Suppressor macrophage treated with lipopolysaccharide for 1 hour (primary cell): ENCODE results near the gene NPTX2.

Experiments
- DNase-seq, 3 donors: peaks; one replicate each; pipeline ENCODE4 v3.0.0-alpha.2; 2020 to 2022

Gene NPTX2

DNA sequence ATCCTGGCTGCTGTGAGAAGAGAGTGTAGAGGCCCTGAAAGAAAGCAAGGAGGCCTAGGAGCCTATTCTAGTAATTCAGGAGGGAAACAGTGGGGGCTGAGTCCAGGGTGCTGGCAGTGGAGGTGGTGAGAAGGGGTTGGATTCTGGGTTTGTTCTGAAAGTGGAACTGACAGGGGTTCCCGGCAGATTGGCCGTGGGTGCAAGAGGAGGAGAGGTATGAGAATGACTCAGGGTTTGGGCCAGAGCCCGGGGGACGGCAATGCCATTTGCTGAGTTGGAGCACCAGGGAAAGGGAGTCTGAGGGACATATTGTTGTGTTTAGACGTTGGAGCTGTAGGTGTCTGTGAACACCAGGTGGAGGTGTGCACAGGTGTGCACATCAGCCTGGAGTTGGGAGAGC, 38.5 kb downstream of the NPTX2 start:
- DNase-seq, result no peak

DNA sequence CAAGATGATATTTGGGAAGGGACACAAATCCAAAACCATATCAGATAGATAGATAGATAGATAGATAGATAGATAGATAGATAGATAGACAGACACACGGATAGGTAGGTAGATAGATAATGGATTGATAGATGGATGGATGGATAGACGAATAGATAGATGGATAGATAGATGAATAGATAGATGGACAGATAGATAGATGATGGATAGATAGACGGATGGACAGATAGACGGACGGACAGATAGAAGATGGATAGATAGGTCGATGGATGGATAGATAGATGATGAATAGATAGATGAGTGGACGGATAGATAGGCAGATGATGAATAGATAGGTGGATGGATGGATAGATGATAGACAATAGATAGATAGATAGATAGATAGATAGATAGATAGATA, 39.8 kb downstream of the NPTX2 start:
- no peak for DNase-seq

DNA sequence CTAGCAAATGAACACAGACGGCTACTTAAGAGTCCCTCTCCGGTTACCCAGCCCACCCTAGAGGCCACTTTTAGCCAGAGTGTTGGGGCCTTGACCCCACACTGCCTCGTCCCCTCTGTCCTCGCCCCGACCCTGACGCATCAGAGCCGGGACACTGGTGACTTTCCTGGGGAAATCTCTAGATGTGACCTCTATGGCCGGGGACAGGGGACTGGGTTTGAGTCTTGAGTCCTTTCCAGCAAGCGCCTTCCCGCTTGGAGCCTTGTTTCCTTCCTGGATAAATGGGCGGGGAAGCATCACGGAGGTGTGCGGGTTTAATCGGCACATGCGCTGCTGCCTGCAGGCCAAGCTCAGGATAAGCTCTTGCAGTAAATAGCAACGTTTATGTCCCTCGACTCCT, 40.7 kb downstream of the NPTX2 start:
- DNase-seq, result no peak

DNA sequence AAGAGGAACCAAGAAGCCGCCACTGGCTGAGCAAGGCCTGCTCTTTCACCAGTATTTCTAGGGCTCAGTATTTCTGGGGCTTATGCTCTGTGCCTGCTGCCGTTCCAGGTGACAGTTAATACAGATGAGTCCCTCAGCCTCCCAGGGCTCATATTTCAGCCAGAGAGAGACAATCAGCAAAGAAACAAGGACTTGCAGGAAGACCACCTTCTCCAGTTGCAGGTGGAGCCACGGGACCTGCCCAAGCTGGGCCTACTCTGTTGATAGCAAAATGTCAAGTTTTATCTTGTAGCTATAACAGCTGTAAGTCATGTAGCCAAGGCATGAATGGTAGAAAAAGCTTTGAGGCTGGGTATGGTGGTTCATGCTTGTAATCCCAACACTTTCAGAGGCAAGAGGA, 42.7 kb downstream of the NPTX2 start:
- DNase-seq, result no peak

DNA sequence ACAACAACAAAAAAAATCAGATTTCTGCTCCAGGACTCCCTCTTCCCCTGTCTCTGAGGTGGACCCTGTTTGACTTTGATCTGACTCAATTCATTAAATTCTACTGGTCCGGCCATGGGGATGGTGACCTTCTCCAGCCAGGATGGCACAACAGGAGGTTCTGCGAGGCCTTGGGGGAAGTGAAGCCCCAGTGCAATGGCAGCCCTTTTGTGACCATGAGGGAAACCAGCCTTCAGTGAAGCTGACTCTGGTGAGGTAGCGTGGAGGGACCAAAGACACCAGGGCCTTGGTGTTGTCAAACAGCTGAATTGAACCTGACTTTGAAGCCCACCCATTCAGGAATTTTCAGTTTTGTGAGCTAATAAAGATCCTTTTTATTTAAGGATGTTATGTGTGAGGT, 44.5 kb downstream of the NPTX2 start:
- DNase-seq, result no peak

DNA sequence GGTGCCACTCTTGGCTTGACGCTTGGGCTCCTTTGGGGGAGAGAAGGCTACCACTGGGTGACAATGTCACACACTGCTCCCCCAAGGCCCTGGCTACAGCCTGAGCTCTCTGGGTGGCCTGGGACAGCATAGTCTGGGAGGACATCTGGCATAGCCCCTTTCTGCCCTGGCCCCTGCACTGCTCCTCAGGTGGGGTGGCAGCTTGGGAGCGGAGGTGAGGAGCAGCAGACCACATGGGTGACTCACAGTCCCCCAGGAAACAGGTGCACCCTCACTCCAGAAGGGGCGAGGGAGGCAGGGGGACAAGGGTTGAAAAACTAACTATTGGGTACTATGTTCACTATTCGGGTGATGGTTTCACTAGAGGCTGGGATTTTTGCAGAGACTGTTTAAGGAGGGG, 45.2 kb downstream of the NPTX2 start:
- DNase-seq, result no peak

DNA sequence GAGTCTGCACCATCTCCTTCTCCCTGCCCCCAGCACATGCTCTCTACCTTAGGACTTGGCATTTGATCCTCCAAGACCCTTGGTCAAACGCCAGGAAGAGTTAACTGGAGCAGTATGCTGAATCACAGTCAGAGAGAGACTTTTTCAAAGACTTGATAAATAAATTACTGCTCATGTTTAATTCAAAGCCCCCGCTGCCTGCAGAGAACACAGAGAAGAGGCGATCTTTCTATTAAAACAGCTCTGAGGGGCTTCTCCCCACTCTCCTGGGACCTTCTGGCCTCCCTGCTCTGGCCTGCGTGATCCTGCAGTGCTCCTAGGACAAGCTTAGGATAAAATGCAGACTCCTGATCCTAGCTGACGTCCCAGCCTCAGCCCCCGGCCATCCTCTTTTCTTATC, 47.8 kb downstream of the NPTX2 start:
- DNase-seq, result no peak

DNA sequence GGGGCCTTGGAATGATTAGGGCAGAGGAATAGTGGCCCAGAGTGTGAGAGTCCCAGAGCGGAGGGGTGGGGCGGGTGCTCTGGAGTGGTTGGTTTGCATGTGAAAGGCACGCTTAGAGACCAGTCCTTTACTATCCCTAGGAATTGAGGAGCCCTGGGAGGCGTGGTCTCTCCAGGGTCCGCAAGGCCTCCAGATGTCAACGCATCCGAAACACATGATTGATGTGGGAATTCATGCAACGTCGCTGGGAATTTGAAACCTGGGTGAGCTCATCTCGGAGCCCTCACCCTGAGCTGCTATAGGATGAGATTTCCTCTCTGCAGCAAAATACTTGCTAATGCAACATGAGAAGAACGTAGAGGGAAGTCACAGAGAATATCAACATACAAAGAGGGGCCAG, 51.2 kb downstream of the NPTX2 start:
- no peak for DNase-seq

DNA sequence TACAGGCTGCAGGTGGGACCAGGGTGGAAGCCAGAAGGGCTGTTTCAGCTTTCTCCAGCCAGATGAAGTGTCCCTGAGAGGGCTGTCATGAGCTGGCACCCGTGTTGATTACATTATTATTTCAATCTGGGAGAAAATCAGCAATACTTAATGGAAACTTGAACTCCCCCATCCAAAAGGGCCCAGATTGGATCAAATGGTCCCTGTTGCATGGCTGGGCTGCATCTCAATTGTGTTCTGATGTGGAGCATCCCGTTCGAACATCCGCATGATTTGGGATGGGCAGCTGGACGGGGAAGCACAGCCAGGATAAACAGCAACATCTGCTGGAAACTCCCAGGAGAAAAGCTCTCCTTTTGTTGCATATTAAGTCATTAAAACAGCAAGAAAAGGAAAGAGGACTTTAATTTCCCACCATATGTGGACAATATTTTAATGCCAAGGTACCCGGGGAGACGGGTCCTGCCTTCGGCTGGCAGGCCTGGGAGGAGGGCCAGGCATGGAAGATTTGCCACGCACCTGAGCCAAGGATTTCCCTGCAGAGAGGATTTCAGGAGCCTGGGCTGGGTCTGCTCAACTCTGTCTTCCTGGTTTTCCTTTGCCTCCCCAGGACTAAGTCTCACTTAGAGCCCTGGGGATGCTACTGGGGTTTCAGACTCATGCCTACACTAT, 52.4 kb downstream of the NPTX2 start:
- no peak for DNase-seq

DNA sequence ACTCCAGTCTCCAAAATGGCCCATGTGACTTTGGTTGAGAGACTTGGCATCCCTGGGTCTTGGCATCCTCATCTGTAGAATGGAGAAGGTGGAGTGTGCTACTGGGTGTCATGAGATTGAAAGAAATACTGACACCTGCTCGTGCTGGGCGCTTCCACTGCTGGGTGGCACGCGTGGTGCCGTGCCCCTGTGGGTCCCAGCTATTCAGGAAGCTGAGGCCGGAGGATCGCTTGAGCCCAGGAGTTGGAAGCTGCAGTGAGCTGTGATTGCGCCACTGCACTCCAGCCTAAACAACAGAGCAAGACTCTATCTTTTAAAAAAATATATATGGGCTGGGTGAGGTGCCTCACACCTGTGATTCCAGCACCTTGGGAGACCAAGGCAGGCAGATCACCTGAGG, 53.1 kb downstream of the NPTX2 start:
- DNase-seq, result no peak

DNA sequence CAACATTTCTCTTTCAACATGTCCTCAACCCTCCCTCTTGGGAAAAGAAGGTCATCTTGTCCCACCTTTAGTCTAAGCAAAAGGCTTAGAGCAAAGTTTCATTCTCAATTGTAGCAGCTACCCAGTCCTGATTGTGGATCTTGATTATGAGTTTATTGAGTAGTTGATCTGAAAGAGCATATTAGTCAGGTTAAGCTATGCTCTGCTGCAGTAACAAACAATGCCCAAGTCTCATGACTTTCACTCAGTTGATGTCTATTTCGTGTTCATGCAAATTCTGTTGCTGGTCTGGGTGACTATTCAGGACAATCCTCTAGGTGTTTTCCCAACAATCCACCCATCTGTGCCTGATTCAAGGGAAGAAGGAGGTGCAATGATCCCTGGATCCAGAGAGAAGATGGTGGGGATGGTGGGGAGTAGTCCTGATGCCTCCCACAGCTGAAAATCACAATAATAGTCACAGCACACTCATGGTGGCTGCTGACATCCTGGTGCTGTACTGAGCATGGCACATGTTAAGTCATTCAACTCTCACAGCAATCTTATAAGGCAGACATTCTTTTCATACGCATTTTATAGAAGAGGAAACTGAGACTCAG, 54.7 kb downstream of the NPTX2 start:
- DNase-seq, result no peak

DNA sequence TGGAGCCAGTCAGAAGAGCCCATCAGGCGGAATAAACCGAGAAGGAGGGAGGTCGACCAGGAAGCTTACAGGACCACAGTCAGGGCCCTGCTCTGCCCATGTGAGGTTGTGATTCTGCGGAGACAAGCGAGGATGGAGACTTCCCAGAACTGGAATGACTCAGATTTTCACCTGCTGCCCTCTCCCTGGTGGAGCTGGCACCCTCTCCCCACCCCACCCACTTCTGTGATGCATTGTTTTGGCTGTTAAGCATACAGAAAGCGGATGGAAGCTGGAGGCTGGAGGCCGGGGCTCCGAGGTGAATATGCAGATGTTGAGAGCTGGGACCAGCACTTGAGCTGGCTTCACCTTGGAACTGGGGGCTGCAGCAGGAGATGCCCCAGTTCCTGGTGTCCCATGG, 57.4 kb downstream of the NPTX2 start:
- DNase-seq, result no peak

DNA sequence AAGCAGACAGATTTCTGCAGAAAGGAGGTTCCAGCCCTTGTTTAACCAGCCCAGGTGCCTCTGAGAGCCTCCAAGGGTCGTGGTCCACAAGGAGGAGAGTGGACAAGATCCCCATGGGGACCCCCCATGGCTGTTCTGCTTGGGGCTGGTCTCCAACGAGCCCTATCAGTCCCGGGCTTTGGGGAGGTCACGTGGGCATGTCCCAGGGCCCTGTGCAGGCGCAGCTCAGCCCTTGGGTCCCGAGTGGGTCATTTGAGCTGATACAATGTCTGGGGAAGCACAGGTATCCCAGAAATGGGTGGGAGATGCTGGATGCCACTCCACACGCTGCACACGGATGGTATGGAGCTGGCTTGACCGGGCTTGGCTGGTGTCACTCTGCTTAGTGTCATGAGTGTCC, 57.8 kb downstream of the NPTX2 start:
- DNase-seq, result no peak

DNA sequence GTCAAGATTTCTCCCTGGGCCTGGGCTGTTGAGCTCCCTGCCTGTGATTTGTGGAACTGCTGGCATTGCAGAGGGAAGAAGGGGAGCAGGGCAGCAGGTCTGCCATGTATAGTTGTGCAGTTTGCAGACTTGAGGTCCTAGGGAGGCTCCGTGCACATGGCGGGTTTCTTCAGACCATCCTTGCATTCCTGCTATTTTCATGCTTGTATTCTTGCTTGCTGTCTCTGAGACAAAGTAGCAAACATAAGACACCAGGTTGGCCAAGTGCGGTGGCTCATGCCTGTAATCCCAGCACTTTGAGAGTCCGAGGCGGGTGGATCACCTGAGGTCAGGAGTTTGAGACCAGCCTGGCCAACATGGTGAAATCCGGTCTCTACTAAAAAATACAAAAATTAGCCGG, 61.1 kb downstream of the NPTX2 start:
- DNase-seq, result no peak
